BLaER1 (cell line): ENCODE results near the gene OBSCN.

Source experiments
- H3K27ac ChIP-seq: shearing (Covaris generic); formaldehyde crosslinking; 2 replicates; pipeline ENCODE4 v1.8.1; 2022
- H3K27me3 ChIP-seq: shearing (Covaris generic); formaldehyde crosslinking; 2 replicates; pipeline ENCODE4 v1.8.1; 2022
- H3K36me3 ChIP-seq: shearing (Covaris generic); formaldehyde crosslinking; 2 replicates; pipeline ENCODE4 v1.8.1; 2022
- H3K4me1 ChIP-seq: shearing (Covaris generic); formaldehyde crosslinking; 2 replicates; pipeline ENCODE4 v1.8.1; 2022
- H3K4me2 ChIP-seq: shearing (Covaris generic); formaldehyde crosslinking; 2 replicates; pipeline ENCODE4 v1.8.1; 2022
- H3K4me3 ChIP-seq: shearing (Covaris generic); formaldehyde crosslinking; 2 replicates; pipeline ENCODE4 v1.8.1; 2022
- H3K9ac ChIP-seq: shearing (Covaris generic); formaldehyde crosslinking; 2 replicates; pipeline ENCODE4 v1.8.1; 2022
- H3K9me3 ChIP-seq: shearing (Covaris generic); formaldehyde crosslinking; 2 replicates; pipeline ENCODE4 v1.8.1; 2022
- H4K20me1 ChIP-seq: shearing (Covaris generic); formaldehyde crosslinking; 2 replicates; pipeline ENCODE4 v1.8.1; 2022
- Cebpa-rat ChIP-seq: shearing (Covaris generic); IDR thresholded peaks from 2 replicates; pipeline ENCODE4 v1.8.1; 2022

The OBSCN gene

GRCh38 chr1:228414511-228415211 lies 206.8 kb downstream of the OBSCN start:
- Histone ChIP-seq H4K20me1 (peaks cover 74% of the 10 kb centered on the region), H3K9ac (no peak overlapping the region), H3K27ac (no peak overlapping the region), H3K4me3 (no peak overlapping the region), H3K4me2 (no peak overlapping the region), H3K36me3 (peaks cover 9% of the 10 kb centered on the region; the same call in 1 of the 2 replicates), H3K4me1 (no peaks in the 10 kb centered on the region), H3K27me3 (peaks cover 44% of the 10 kb centered on the region), H3K9me3 (no peaks in the 10 kb centered on the region; the same call in 1 of the 2 replicates)
- TF ChIP-seq Cebpa-rat: no peak

- Histone ChIP-seq H3K27ac (no peak overlapping the region), H3K4me1 (no peaks in the 10 kb centered on the region), H3K4me2 (no peak overlapping the region)
These were observed 207.4 kb downstream of the OBSCN start for GRCh38 chr1:228415221-228415620.

DNA sequence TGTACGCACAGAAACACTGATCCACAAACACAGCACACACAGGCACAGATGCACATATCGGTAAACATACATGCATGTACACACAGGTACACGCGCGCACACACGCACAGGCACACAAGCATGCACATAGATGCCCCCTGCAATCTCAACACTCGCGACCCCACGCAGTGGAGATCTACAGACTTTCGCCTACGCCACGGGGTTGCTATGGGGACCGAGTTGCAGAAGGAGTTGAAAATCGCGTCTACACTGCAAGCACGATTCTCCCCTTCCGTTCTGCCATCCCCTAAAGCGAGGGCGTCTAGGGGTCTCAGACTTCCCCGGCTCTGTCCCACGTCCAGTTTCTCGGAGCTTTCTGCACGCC lies 208.0 kb downstream of the OBSCN start:
- Histone ChIP-seq H3K36me3 (no peaks in the 10 kb centered on the region; the same call in 1 of the 2 replicates), H3K4me2 (no peak overlapping the region), H3K27me3 (peaks cover 44% of the 10 kb centered on the region), H3K9ac (no peak overlapping the region), H4K20me1 (peaks cover 63% of the 10 kb centered on the region), H3K9me3 (no peaks in the 10 kb centered on the region; the same call in 1 of the 2 replicates), H3K4me3 (no peak overlapping the region), H3K27ac (no peak overlapping the region), H3K4me1 (no peaks in the 10 kb centered on the region)
- no peak for TF ChIP-seq Cebpa-rat

More at GRCh38 chr1:228415221-228415620, 207.4 kb downstream of the OBSCN start:
- H3K9me3 ChIP-seq: no peaks in the 10 kb centered on the region; the same call in 1 of the 2 replicates
- peaks cover 44% of the 10 kb centered on the region for H3K27me3 ChIP-seq
- no peak overlapping the region for H3K4me3 ChIP-seq
- no peak overlapping the region for H3K9ac ChIP-seq
- peaks cover 69% of the 10 kb centered on the region for H4K20me1 ChIP-seq
- TF ChIP-seq Cebpa-rat: no peak
- H3K36me3 ChIP-seq: peaks cover 3% of the 10 kb centered on the region; the same call in 1 of the 2 replicates

GRCh38 chr1:228416217-228416933 lies 208.5 kb downstream of the OBSCN start, which contains the start of gene TRIM17:
Gene TRIM17 (minus strand): TSS chr1:228416861. CDS start chr1:228415072, 1,789 bp downstream.
- no peak within 1 kb of the TSS for H3K4me2 ChIP-seq
- no peak within 1 kb of the TSS for H3K4me3 ChIP-seq

DNA sequence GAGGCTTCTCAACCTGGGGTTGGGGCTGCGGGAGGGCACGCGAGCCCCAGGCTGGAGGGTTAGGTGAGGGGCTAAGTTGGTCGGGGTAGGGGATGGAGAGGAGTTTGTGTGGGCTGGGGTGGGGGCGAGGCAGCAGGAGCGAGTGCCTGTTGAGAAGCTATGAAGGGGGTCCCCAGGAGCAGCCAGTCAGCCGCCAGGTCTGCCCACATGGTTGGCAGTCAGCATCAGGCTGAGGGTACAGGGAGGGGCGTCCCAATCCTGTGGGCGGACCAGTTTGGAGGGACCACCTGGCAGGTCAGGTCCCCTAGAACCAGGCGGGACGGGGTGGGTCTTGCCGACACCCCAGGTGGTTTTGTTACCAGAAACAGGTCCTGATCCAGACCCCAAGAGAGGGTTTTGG lies 209.2 kb downstream of the OBSCN start:
- no peak for TF ChIP-seq Cebpa-rat
- Histone ChIP-seq H3K4me2 (no peak overlapping the region), H3K27ac (no peak overlapping the region), H3K9me3 (no peaks in the 10 kb centered on the region; the same call in 1 of the 2 replicates), H3K36me3 (no peaks in the 10 kb centered on the region), H4K20me1 (peaks cover 56% of the 10 kb centered on the region), H3K9ac (no peak overlapping the region), H3K4me3 (no peak overlapping the region), H3K4me1 (no peaks in the 10 kb centered on the region), H3K27me3 (peaks cover 44% of the 10 kb centered on the region)

More at GRCh38 chr1:228416217-228416933, 208.5 kb downstream of the OBSCN start, which contains the start of gene TRIM17:
- peaks cover 44% of the 10 kb centered on the region for H3K27me3 ChIP-seq
- no peak within 1 kb of the TSS for H3K27ac ChIP-seq
- H3K4me1 ChIP-seq: no peaks in the 10 kb centered on the region
- no peak for TF ChIP-seq Cebpa-rat
- H3K36me3 ChIP-seq: no peaks in the 10 kb centered on the region
- no peaks in the 10 kb centered on the region; the same call in 1 of the 2 replicates for H3K9me3 ChIP-seq
- peaks cover 60% of the 10 kb centered on the region for H4K20me1 ChIP-seq
- no peak within 1 kb of the TSS for H3K9ac ChIP-seq

- peaks cover 44% of the 10 kb centered on the region for H3K27me3 ChIP-seq
These were observed 209.8 kb downstream of the OBSCN start for GRCh38 chr1:228417483-228418203.

GRCh38 chr1:228420968-228421826 lies 213.4 kb downstream of the OBSCN start:
- Histone ChIP-seq H3K4me2 (no peak overlapping the region), H3K4me3 (no peak overlapping the region), H3K9ac (no peak overlapping the region), H3K4me1 (no peaks in the 10 kb centered on the region), H4K20me1 (peaks cover 23% of the 10 kb centered on the region), H3K36me3 (peaks cover 5% of the 10 kb centered on the region; the same call in 1 of the 2 replicates), H3K27ac (no peak overlapping the region), H3K27me3 (peaks cover 21% of the 10 kb centered on the region), H3K9me3 (peaks cover 9% of the 10 kb centered on the region)
- no peak for TF ChIP-seq Cebpa-rat

More at GRCh38 chr1:228417483-228418203, 209.8 kb downstream of the OBSCN start:
- Histone ChIP-seq H3K4me1 (no peaks in the 10 kb centered on the region), H4K20me1 (peaks cover 51% of the 10 kb centered on the region), H3K36me3 (no peaks in the 10 kb centered on the region), H3K4me3 (no peak overlapping the region), H3K9ac (no peak overlapping the region), H3K4me2 (no peak overlapping the region), H3K9me3 (no peaks in the 10 kb centered on the region; the same call in 1 of the 2 replicates), H3K27ac (no peak overlapping the region)
- no peak for TF ChIP-seq Cebpa-rat

GRCh38 chr1:228423404-228424053 lies 215.7 kb downstream of the OBSCN start:
- Histone ChIP-seq H3K4me2 (no peak overlapping the region), H3K27ac (no peak overlapping the region), H3K4me3 (no peak overlapping the region), H3K9ac (no peak overlapping the region), H3K27me3 (no peaks in the 10 kb centered on the region), H3K9me3 (peaks cover 9% of the 10 kb centered on the region), H3K36me3 (peaks cover 5% of the 10 kb centered on the region; the same call in 1 of the 2 replicates), H3K4me1 (no peaks in the 10 kb centered on the region), H4K20me1 (peaks cover 6% of the 10 kb centered on the region; the same call in 1 of the 2 replicates)
- no peak for TF ChIP-seq Cebpa-rat
